T1000 (cell line): ENCODE data around the gene UBL4B.

Source experiments
- DNase-seq: peaks from one replicate; lab custom pipeline; 2025; ENCODE audit warnings: mixed read lengths; lab: John Stamatoyannopoulos, UW

The UBL4B gene

GRCh38 chr1:110155878-110156522 is 43.8 kb downstream of the UBL4B start:
- peak; percentile 41 for DNase-seq

DNA sequence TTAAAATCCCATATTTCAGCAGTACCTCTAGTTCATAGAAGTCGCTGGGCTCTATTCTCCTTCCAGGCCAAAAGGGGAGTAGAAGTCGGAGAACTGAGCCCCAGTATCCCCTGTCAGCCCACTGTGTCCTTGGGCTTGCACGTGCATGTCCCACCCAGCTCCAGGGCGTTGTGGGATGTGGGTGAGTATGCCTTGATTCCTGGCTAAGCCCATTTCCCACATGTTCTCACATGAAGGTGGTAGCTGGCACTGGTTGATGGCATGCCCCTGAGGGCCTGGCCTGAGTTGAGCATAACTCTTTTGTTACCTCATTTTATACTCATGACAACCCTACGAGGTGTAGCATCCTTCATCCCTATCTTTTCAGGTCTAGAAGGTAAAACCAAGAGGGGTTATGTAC is 46.0 kb downstream of the UBL4B start:
- DNase-seq = no peak

GRCh38 chr1:110159168-110159567 is 46.9 kb downstream of the UBL4B start:
- DNase-seq = no peak

DNA sequence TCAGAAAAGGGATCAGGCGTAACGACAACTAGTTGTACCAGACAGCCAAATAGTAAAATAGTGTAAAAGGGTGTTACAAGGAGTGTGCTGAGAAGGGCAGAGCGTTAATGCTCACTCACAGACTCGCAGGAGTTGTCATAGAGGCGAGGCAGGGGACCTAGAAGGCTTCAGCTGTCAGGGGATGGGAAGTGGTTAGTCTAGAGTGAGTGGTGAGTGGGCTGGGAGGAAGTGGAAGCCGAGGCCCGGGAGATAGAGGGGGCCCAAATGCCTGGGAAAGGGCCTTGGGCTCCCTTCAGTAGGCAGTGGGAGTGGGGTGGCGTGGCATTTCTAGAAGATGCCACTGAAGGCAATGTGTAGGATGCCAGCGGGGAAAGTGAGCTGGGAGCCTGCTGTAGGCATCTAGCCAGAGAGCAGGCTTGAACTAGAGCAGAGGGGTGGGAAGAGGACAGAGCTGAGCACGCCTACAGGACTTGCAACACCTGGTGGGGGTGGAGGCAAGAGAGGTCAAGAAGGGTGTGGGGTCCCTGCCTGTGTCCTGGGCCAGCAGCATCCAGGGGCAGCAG is 48.4 kb downstream of the UBL4B start:
- no peak for DNase-seq

GRCh38 chr1:110161165-110161564 is 48.9 kb downstream of the UBL4B start:
- no peak for DNase-seq

- DNase-seq = no peak
These were observed 49.6 kb downstream of the UBL4B start for GRCh38 chr1:110161849-110162248.
